Measurements from ENCODE around the gene HOXC9. TPM values are rescaled to one million over a fixed set of nuclear protein-coding genes. Genes with fewer than 3 reads are reported as not detected.

The HOXC9 gene
- total and polyA plus RNA-seq, 9 of the 15 experiments (the other 6 are each of a cell fraction or from before 2014, with no cell fraction given) = 1.1 to 10.5 (median 9.3) TPM

- TF ChIP-seq WHSC1 (IDR thresholded peaks at IDR 0.05; ENCODE audit: low read length) (no peak), ZBTB26 (CRISPR knock-in tag; IDR thresholded peaks at IDR 0.05) (no peak), TFE3 (CRISPR knock-in tag; IDR thresholded peaks at IDR 0.05) (no peak), KAT2B (IDR thresholded peaks at IDR 0.05; ENCODE audit: low read depth, low read length) (no peak), PHF21A (IDR thresholded peaks at IDR 0.05; ENCODE audit: borderline replicate concordance, low read depth) (no peak), TCF7L2 (IDR thresholded peaks at IDR 0.05; ENCODE audit: low read depth, low read length) (no peak), LCOR (CRISPR knock-in tag; IDR thresholded peaks at IDR 0.05) (no peak)
- TF ChIP-seq, protein P1, sequence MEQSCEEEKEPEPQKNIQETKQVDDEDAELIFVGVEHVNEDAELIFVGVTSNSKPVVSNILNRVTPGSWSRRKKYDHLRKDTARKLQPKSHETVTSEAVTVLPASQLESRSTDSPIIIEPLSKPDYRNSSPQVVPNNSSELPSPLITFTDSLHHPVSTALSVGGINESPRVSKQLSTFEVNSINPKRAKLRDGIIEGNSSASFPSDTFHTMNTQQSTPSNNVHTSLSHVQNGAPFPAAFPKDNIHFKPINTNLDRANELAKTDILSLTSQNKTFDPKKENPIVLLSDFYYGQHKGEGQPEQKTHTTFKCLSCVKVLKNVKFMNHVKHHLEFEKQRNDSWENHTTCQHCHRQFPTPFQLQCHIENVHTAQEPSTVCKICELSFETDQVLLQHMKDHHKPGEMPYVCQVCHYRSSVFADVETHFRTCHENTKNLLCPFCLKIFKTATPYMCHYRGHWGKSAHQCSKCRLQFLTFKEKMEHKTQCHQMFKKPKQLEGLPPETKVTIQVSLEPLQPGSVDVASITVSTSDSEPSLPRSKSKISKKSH (CRISPR knock-in tag; IDR thresholded peaks at IDR 0.05) = no peak
- TF ChIP-seq, protein P2, sequence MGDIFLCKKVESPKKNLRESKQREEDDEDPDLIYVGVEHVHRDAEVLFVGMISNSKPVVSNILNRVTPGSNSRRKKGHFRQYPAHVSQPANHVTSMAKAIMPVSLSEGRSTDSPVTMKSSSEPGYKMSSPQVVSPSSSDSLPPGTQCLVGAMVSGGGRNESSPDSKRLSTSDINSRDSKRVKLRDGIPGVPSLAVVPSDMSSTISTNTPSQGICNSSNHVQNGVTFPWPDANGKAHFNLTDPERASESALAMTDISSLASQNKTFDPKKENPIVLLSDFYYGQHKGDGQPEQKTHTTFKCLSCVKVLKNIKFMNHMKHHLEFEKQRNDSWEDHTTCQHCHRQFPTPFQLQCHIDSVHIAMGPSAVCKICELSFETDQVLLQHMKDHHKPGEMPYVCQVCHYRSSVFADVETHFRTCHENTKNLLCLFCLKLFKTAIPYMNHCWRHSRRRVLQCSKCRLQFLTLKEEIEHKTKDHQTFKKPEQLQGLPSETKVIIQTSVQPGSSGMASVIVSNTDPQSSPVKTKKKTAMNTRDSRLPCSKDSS (IDR thresholded peaks at IDR 0.05; ENCODE audit: low read depth, partially characterized antibody) = no peak
- TF ChIP-seq, protein P3, sequence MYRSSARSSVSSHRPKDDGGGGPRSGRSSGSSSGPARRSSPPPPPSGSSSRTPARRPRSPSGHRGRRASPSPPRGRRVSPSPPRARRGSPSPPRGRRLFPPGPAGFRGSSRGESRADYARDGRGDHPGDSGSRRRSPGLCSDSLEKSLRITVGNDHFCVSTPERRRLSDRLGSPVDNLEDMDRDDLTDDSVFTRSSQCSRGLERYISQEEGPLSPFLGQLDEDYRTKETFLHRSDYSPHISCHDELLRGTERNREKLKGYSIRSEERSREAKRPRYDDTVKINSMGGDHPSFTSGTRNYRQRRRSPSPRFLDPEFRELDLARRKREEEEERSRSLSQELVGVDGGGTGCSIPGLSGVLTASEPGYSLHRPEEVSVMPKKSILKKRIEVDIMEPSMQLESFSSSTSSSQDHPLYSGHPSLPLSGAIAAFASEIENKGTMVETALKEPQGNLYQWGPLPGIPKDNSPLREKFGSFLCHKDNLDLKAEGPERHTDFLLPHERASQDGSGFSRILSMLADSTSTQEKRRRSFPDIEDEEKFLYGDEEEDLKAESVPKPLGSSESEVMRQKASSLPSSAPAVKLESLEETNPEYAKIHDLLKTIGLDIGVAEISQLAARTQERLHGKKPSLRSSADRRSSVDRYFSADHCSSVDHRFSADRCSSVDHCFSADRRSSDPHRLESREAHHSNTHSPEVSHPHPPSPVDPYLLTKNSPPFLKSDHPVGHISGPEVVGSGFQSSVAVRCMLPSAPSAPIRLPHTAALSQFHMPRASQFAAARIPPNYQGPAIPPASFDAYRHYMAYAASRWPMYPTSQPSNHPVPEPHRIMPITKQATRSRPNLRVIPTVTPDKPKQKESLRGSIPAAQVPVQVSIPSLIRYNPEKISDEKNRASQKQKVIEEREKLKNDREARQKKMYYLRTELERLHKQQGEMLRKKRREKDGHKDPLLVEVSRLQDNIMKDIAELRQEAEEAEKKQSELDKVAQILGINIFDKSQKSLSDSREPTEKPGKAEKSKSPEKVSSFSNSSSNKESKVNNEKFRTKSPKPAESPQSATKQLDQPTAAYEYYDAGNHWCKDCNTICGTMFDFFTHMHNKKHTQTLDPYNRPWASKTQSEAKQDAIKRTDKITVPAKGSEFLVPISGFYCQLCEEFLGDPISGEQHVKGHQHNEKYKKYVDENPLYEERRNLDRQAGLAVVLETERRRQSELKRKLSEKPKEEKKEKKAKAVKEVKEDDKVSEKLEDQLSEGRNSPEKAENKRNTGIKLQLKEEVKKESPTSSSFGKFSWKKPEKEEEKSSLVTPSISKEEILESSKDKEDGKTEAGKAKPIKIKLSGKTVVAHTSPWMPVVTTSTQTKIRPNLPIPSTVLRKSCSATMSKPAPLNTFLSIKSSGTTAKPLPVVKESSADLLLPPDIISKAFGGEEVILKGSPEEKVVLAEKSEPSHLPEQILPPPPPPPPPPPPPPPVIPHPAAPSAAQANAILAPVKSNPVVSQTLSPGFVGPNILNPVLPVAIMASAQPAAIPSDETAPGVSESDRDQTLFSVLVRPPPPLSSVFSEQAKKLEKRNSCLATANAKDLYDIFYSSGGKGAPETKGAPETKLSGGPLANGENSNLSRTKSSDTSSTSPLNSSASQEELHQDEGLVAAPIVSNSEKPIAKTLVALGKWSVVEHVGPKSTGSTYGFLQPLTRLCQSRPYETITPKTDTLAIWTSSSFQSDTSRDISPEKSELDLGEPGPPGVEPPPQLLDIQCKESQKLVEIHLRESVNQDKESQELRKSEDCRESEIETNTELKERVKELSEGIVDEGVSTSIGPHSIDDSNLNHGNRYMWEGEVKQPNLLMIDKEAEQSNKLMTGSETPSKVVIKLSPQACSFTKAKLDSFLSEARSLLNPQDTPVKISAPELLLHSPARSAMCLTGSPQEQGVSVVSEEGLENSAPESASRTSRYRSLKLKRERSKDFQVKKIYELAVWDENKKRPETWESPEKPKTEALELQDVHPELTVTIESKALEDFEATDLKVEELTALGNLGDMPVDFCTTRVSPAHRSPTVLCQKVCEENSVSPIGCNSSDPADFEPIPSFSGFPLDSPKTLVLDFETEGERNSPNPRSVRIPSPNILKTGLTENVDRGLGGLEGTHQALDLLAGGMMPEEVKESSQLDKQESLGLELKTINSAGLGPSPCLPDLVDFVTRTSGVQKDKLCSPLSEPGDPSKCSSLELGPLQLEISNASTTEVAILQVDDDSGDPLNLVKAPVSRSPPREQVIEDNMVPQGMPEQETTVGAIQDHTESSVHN (IDR thresholded peaks at IDR 0.05; ENCODE audit: borderline replicate concordance in 1 of 2, low read depth in 1 of 2) = no peak
- TF ChIP-seq, protein P4, sequence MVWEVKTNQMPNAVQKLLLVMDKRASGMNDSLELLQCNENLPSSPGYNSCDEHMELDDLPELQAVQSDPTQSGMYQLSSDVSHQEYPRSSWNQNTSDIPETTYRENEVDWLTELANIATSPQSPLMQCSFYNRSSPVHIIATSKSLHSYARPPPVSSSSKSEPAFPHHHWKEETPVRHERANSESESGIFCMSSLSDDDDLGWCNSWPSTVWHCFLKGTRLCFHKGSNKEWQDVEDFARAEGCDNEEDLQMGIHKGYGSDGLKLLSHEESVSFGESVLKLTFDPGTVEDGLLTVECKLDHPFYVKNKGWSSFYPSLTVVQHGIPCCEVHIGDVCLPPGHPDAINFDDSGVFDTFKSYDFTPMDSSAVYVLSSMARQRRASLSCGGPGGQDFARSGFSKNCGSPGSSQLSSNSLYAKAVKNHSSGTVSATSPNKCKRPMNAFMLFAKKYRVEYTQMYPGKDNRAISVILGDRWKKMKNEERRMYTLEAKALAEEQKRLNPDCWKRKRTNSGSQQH (CRISPR knock-in tag; IDR thresholded peaks at IDR 0.05) = no peak
These were observed 18.0 kb downstream of the HOXC9 start (continued) for GRCh38 chr12:54017878-54018467.
